SK-N-MC (cell line): Measurements from ENCODE around the gene DPF3.

Experiments
- EZH2 ChIP-seq: fragments of 200-600 bp; sonication (generic); IDR thresholded peaks from one replicate; pipeline ENCODE4 v1.6.1; 2017; ENCODE audit warnings: antibody characterized with exemption
- FOXP2 ChIP-seq: optimal IDR thresholded peaks from 2 replicates; pipeline ENCODE3; 2011; ENCODE audit warnings: mild to moderate bottlenecking, moderate library complexity; ENCODE audit not compliant: insufficient read depth; ENCODE audit errors: extremely low read length, control extremely low read depth
- POLR2AphosphoS5 ChIP-seq: IDR thresholded peaks from 2 replicates; pipeline ENCODE4 v1.6.1; 2012; ENCODE audit warnings: mild to moderate bottlenecking, low read depth, low read length, borderline replicate concordance

DNA sequence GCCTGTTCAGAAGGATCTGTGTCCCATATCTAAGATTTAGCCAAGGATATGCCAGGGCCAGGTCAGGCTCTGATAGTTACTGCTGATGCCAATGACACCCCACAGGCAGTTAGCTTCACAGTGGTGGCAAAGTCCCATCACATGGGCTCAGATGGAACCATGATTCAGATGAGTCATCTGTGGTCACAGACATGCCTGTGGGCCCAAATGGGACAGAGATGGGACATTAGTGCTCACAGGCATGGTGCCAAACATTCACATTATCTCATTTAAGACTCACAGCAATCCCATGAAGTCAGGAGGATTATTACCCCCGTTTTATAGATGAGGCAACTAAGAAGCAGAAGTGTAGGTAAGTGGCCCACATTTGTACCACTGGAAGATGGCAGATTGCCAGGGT, 207.8 kb downstream of the DPF3 start:
- TF ChIP-seq EZH2 (no peak), POLR2AphosphoS5 (no peak), FOXP2 (no peak)
